GDM1 (cell line): ENCODE results near the gene SMC3.
"Not testable (repeated sequence)": the region's sequence is repeated elsewhere in the genome, so short reads cannot be mapped to it uniquely, and the experiment has no call there.

ENCODE experiments used
- DNase-seq: peaks from one replicate; lab custom pipeline; 2025; lab: John Stamatoyannopoulos, UW

The SMC3 gene

DNA sequence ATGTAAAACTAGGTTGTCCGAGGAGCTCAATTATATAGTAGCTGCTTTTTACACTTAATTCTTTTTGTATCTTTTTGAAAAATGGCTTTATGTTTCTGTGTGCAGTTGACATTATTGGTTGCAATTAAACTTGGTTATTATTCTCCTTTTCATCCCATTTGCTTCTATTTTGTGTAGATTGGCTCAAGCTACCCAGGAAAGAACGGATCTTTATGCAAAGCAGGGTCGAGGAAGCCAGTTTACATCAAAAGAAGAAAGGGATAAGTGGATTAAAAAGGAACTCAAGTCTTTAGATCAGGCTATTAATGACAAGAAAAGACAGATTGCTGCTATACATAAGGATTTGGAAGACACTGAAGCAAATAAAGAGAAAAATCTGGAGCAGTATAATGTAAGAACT, 16.5 kb downstream of the SMC3 start:
- DNase-seq = no peak

DNA sequence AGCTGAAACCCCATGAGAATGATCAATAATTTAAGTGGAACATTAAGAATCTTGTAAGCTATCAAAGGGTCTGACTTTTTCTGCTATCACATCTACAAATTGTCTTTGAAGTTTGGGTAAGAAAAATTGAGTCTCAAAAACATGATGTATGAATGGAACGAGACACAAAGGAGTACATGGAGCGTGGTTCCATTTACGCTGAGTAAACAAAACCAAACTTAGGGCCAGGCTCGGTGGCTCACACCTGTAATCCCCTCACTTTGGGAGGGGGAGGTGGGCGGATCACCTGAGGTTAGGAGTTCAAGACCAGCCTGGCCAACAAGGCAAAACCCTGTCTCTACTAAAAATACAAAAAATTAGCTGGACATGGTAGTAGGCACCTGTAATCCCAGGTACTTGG, 24.3 kb downstream of the SMC3 start:
- no peak for DNase-seq

DNA sequence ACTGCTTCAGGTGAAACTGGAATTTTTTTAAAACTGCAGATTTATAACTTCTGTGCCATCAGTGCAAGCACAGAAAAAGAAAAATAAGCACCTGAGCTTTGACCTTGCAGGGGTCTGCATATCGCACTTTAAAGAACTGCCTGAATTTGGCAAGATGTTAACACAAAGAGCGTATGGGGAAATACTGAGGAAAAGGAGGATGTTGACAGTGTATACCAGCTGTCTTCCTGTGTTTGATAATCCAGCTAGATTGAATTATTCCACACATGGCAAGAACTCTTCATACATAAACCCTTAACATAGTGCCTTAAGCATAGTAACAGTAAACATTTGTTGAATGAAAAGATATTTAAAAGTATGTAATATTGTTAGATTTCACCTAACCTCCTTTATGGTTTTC, 30.0 kb downstream of the SMC3 start:
- DNase-seq = no peak

DNA sequence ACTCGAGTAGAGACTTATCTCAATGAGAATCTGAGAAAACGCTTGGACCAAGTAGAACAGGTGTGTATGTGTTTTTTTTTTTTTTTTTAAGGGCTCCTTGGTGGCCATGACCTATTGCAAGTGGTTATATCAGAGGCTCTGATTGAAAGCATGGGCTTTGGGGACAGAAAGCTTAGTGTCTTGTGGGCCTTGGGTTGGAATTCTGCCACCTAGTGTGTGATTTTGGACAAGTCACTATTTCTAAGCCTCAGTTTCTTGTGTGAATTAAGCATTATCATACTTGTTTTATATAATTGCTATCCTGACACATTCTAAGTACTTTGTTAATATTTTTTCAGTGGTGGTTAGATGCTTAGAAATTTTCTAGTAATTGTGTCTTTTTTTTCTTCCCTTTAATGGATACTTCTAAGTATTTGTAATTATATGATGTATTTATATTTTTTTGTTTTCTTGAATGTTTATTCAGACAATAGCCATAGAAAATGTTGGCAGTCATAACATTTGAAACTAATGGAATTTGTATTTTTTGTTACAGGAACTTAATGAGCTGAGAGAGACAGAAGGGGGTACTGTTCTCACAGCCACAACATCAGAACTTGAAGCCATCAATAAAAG, 33.1 kb downstream of the SMC3 start:
- DNase-seq = peak; percentile 33

DNA sequence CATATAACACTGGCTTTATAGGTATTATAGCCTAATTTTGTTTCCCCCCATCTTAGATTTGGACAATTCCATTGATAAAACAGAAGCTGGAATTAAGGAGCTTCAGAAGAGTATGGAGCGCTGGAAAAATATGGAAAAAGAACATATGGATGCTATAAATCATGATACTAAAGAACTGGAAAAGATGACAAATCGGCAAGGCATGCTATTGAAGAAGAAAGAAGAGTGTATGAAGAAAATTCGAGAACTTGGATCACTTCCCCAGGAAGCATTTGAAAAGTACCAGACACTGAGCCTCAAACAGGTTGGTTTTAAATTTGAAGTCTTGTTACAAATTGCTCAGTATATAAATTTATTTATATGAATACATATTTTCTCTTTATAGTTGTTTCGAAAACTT, 34.1 kb downstream of the SMC3 start:
- no peak for DNase-seq

DNA sequence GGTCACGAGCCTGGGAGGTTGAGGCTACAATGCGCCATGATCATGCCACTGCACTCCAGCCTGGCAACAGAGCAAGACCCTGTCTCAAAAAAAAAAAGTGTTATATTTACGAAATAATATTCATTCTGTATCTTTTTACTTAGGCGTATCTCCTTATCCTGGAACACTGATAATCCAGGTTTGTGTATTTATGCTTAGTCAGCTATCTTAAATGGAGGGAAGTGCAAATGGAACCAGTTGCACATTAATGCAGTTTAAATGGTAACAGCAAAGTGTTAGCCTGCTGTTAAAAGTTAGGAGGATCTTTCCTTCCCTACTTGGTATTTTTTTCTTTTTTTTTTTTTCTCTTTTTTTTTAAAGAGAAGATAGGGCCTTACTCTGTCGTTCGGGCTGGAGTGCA, 40.6 kb downstream of the SMC3 start:
- DNase-seq = no peak

DNA sequence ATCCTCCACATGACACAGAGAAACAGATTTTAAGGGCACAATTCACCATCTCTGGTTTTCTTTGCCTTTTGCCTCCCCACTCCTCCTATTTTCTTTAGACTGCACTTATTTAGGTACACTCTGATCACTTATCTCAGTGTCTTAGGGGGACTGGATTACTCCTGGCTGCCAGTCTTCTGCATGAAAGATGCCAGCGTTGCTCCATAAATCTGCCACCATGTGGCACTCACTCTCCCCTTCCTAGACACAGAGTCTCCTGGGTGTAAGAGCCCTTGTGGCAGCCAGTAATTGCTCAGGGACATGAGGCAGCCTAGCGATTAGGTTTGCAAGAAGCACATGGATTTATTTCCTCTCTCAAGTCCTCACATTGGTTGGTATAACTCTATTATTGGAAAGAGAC, 42.1 kb downstream of the SMC3 start:
- no peak for DNase-seq

DNA sequence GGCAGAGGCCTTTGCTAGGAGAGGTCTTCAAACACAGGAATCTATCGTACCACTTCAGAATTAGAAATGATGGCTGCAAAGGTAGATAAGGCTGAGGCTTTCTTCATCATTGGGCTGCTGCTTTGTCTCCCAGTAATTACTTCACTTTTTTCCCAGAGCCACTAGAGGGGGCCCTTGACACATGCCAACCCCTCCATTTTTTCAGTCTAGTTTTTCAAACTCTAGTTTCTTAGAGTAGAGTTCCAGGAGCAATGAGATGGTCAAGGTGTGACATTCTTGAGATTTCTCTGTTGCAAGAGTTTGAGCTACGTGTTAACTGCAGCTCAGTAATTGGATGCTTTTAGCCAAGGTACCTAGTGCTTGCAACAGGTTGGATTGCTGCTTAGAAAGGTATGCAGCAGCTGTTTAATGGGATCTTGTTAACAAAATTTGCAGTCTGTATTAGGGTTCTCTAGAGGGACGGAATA, 42.8 kb downstream of the SMC3 start:
- peak; percentile 36 for DNase-seq

DNA sequence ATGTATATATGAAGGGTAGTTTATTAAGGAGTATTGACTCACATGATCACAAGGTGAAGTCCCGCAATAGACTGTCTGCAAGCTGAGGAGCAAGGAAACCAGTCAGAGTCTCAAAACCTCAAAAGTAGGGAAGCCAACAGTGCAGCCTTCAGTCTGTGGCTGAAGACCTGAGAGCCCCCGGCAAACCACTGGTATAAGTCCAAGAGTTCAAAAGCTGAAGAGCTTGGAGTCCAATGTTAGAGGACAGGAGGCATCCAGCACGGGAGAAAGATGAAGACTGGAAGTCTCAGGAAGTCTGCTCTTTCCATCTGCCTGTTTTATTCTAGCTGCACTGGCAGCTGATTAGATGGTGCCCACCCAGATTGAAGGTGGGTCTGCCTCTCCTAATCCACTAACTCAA, 43.3 kb downstream of the SMC3 start:
- not testable (repeated sequence) for DNase-seq

DNA sequence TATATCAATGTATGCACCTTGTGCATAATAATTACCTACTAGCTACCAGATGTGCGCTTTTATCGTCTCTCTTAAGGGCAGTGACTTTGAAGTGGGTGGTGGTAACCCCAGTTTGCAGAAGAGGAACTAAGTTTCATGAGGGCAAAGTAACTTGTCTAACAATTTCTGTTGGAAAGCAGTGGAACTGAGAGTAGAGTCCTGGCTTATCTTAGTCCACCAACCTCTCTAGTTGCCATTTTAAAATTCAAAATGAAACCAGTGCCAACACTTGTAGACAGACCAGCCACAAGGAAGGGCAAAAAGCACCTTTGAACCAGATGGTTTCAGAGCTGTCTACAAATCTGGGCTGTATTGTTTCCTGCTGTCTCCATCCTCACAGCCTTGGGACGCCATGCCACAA, 44.6 kb downstream of the SMC3 start:
- no peak for DNase-seq

DNA sequence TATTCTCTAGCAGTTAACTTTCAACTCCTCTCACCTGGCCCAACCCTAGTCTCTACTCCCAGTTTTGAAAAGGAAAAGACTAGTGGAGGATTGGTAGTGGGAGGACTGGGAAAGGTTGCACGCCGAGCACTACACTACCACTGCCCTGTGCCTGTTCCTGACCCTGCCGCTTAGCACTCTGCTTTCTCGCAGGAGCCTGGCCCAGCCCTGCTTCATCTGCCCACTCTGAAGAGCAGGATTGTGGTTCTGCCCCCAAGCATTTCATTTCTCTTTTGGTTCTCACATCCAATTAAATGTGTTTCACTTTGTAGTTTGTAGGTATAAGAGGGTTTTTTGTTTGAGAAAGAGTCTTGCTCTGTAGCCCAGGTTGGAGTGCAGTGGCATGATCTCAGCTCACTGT, 45.1 kb downstream of the SMC3 start:
- no peak for DNase-seq

DNA sequence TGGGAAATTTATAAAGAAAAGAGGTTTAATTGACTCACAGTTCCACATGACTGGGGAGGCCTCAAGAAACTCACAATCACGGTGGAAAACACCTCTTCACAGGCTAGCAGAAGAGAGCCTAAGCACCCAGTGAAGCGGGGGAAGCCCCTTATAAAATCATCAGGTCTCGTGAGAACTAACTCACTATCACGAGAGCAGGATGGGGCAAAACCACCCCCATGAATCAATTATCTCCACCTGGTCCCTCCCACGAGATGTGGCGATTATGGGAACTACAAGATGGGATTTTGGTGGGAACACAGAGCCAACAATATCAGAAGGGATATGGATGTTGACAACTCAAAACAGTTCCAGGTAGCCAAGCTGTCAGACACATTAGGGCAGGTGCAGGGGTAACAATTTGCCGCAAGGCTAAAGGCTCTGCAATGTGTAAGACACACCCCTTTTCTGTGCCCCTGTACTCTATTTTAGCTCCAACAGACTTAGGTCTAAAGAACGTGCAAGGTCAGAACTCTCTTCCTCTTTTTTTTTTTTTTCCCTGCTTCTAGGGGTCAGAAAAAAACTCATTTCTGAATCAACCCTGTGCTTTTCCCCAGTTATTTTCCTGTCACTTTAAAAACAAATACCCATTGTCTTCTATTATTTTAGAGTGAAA, 46.0 kb downstream of the SMC3 start:
- peak; percentile 12 for DNase-seq

DNA sequence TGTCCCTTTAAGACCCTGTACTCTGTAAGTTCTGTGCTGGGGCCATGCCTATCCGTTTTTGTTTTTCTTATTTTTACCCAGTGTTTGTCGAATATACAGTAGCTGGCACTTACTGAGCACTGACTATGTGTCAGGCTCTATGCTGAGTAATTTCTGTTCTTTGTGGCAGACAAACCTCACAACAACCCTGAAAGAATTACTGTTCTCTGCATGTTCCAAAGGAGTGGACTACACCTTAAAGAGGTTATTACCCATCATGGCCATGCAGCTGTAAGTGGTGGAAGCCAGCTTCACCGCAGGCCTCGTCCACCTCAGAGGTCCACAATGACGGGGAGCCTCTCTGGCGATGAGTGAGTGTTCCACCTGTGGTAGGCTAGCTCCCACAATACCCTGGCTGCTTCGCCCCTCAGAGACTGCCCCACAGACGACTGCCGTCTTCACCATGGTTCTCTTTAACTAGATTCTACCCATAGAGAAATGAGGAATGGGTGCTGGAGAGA, 46.6 kb downstream of the SMC3 start:
- DNase-seq = no peak

DNA sequence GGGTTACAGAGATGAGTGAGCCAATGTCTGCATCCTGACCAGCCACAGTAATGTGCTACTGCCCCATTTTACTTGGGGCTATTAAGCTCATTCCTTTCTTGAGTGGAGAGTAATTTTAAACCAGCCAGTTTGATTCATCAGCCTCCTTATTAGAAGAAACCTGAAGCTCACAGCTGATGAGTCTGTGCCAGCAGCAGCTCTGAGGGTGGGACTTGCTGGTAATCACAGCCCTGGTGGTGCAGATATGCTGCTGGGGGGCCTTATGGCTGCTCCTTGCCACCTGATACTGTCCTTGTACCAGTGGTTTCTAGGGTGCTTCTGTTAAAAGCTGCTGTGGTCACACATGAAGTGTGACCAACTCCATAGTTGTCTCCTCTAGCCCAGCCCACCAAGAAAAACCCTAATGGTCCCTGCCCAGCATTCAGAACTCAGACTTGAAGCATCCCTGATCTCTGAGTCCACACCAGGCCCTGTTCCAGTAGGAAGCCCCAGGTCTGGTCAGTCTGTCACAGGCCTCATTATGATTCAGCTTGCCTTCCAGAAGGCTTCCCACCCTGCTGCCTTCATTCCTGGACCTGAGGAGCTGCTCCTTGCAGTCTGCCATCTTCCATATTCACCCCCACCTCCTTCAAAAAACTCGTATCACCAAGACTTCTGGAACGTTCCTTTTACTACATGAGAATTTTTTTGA, 47.7 kb downstream of the SMC3 start:
- no peak for DNase-seq

DNA sequence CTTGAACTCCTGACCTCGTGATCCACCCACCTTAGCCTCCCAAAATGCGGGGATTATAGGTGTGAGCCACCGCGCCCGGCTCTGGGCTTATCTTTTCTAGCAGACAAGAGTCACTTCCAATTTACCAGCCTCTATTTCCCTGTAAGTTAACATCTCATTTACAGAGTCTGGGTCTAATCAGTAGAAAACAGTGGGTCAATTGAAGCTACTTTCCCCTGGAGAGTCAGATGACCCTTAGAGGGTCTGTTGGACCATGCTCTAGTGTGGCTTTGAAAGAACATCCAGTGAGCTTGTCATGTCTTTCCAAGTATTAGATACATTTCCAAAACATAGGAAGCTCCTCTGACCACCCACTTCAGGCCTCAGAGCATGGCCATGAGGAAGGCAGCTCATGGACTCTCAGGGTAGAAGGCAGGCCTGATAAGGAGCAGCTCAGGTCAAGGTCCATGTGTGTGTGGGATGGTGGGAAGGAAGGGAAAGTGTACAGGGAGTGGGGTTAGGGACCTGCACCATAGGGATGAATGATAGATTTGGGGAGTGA, 49.1 kb downstream of the SMC3 start:
- DNase-seq = no peak

DNA sequence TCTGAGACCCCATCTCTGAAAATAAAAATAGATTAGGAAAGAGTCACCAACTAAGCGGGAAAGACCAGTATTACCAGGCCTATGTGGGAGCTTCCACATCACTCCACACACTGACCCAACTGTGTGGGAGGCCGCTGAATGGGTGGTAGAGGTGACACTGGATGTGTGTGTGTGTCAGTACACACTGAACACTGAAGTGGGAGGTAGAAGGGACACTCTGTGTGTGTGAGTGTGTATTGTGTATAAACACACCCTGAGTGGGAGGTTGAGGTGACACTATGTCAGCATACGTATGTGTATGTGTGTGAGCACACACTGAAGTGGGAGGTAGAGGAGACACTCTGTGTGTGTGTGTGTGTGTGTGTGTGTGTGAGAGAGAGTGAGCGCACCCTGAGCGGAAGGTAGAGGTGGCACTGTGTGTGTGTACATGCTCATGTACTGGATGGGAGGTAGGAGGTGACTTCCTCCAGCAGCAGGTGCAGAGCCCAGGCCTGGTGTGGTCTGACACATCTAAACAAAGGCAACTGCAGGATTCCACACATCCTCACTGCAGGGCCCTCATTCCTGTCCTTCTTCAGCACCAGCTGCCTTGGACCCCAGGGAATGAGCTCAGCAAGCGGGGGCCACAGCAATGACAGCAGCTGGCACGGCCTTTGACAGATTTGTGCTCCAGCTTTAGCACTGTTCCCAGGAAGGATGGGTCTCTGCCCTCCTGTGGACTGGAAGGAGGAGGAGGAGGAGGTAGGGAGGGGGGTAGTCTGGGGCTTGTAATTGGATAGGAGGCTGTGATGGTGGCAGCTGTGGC, 50.1 kb downstream of the SMC3 start:
- no peak for DNase-seq

DNA sequence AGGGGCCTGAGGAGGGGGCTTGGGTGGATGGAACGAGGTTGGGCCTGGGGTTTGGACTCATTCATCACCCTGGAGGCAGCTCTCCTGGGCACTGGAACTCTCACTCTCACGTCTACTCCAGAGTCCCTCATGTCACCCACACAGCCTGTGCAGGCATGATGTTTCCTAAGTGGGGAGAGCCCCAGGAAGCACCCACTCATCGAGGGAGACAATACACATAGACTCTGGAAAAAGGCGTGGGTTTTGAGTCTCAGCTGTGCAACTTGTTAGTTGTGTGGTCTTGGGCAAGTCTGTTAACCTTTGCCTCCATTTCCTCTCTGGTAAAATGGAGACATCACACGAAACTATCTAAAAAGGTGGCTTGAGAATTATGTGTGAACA, 50.7 kb downstream of the SMC3 start:
- no peak for DNase-seq

DNA sequence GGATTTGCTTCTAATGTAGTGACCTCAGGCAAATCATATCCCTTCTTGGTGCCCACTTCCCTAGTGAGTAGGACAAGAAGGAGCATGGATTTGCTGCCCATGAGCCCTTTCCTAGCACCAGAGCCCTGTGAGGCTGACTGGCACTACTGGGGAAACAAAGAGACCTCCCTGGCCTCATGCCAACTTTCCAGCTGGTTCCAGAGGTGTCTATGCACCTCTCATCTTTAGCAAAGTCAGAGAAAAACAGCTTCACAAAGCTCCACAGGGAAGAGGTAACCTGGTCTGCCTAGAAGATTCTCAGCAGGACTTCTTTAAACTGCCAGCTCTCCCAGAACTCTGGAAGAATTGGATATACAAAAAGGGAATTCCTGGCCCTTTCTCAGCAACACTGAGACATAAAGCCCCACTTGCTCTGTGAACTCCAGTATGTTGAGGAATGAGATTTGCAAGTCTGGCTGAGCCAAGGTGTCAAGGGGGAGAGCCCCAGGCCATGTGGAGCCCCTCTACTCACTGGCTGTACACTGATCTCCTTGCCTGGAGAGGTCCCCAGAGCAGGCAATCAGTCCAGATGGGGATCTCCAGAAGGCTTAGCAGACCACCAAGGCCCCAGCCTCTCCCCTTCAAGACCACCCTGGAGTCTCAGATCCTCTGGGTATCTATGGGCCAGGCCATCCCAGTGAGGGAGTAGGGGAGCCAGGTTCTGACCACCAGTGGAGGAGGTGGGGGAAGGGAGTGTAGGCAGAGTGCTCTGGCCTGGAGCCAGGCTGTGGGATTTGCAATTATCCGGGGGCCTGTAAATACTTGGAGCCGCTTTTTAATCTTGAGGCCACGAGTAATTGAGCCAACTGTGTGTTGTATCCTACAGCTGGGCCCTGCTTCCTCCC, 52.3 kb downstream of the SMC3 start:
- DNase-seq = no peak

DNA sequence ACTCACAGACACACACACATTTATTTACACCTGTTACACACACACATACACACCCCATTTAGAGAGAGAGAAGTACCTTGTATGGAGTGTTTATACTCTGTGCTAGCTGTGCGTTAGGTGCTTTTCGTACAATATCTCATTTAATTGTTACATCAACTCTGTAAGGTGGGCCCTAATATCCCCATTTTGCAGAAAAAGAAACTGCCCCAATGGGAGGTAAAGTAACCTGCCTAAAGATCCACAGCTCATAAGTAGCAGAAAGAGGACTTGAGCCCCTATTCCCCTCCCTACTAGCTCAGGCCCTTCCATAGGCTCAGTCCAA, 52.9 kb downstream of the SMC3 start:
- no peak for DNase-seq

DNA sequence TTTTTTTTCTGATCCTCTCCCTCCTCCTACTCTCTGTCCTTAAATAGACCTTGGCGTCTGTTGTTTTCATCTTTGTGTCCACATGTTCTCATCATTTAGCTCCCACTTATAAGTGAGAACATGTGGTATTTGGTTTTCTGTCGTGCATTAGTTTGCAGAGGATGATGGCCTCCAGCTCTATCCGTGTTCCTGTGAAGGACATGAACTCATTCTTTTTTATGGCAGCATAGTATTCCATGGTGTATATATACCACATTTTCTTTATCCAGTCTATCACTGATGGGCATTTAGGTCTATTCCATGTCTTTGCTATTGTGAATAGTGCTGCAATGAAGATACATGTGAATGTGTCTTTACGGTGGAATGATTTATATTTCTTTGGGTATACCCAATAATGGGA, 55.8 kb downstream of the SMC3 start:
- DNase-seq = not testable (repeated sequence)

DNA sequence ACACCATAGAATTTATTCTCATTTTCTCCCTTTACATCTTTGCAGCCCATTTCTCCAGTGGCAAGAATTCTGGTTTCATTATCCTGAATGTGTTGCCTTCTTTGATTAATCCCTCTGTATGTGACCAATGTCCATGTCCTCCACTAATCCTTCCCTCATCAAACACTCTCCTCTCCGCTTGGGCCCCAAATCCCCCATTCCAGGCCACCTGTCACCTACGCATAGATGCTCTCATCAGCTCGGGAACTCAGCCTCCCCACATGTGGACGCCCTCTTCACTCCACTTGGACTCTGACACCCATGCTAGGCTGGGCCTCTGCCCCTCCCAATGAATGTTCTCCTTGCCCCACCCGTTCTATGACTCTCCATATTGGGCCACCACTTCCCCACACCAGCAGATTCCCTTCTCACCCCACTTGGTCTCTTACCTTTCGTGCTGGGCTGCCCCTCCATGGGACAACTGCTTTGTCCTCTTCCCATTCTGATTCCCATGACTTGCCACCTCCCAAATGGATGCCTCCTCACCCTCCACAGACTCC, 57.9 kb downstream of the SMC3 start:
- DNase-seq = no peak
